ENCODE results near the gene MOV10.
A peak's percentile ranks its signal among the peaks of the same experiment; 100 is the strongest.

Gene MOV10

GRCh38 chr1:112716133-112716720 lies 41.8 kb downstream of the MOV10 start:
- peak overlapping the region; percentile 49; the same call in 1 of the 2 replicates for H3K9ac ChIP-seq (ENCODE audit: low read depth, low read length)
- no peaks in the 10 kb centered on the region; the same call in 1 of the 2 replicates for H4K20me1 ChIP-seq (ENCODE audit: insufficient read depth, low read length)
- no peaks in the 10 kb centered on the region for H3K9me3 ChIP-seq (ENCODE audit: insufficient read depth, low read length, severe bottlenecking)
- peak; percentile 68 for ATAC-seq (ENCODE audit: insufficient read depth, low read depth)
- no peak overlapping the region; the same call in 1 of the 2 replicates for H3K27ac ChIP-seq (ENCODE audit: low read length)
- H3K27me3 ChIP-seq (ENCODE audit: insufficient read depth, low read length, poor library complexity), result peaks cover 14% of the 10 kb centered on the region
- H3K4me3 ChIP-seq (ENCODE audit: low read depth in 1 of 2, low read length in 2 of 2), result peak overlapping the region; percentile 33 to 80; a peak in 3 of 4 replicates
- peak; percentile 86 for DNase-seq
- TF ChIP-seq EZH2 (IDR thresholded peaks at IDR 0.05; ENCODE audit: borderline replicate concordance, low read depth, low read length, severe bottlenecking), result no peak
- TF ChIP-seq, protein P1, sequence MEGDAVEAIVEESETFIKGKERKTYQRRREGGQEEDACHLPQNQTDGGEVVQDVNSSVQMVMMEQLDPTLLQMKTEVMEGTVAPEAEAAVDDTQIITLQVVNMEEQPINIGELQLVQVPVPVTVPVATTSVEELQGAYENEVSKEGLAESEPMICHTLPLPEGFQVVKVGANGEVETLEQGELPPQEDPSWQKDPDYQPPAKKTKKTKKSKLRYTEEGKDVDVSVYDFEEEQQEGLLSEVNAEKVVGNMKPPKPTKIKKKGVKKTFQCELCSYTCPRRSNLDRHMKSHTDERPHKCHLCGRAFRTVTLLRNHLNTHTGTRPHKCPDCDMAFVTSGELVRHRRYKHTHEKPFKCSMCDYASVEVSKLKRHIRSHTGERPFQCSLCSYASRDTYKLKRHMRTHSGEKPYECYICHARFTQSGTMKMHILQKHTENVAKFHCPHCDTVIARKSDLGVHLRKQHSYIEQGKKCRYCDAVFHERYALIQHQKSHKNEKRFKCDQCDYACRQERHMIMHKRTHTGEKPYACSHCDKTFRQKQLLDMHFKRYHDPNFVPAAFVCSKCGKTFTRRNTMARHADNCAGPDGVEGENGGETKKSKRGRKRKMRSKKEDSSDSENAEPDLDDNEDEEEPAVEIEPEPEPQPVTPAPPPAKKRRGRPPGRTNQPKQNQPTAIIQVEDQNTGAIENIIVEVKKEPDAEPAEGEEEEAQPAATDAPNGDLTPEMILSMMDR (IDR thresholded peaks at IDR 0.05; ENCODE audit: borderline replicate concordance, extremely low read depth, low read length, poor library complexity, severe bottlenecking), result peak; percentile 99
- peaks cover 29% of the 10 kb centered on the region for H3K4me1 ChIP-seq (ENCODE audit: insufficient read depth, low read length)
- H2AFZ ChIP-seq (ENCODE audit: low read depth, low read length), result peak overlapping the region; percentile 76
- no peaks in the 10 kb centered on the region for H3K36me3 ChIP-seq (ENCODE audit: insufficient read depth, low read length)
- H3K4me2 ChIP-seq (ENCODE audit: insufficient read depth, low read length), result peak overlapping the region; percentile 100
- H3K79me2 ChIP-seq (ENCODE audit: insufficient read depth, low read length), result no peaks in the 10 kb centered on the region

DNA sequence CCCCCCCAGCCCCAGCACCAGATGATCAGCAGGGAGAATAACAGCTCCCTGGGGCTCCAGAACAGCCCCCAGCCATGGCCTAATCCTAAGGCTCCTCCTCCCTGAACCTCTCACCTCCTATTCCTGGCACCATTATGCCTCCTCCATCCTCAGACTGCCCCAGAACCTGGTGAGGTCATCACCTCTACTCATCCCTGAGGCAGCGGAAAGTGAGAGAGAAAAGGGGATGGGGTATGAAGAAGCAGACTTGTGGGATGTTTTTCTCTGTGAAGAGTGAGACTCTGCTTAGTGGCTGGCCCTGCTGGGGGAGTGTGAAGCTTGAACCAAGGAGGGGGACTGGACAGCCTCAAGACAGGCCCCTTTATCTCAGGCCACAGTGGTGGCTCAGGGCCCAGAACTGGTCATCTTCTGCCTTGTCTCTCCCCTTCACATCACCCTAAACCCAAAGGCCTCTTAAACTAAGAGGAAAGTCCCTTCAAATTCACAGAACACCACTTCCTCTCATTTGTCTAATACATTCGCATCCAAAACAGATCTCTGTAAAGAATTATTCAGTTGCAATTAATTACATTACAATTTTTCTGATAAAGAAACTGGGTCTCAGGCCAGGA lies 42.9 kb downstream of the MOV10 start:
- H2AFZ ChIP-seq (ENCODE audit: low read depth, low read length), result no peak overlapping the region
- H3K79me2 ChIP-seq (ENCODE audit: insufficient read depth, low read length), result no peaks in the 10 kb centered on the region
- H3K36me3 ChIP-seq (ENCODE audit: insufficient read depth, low read length), result no peaks in the 10 kb centered on the region
- H3K9me3 ChIP-seq (ENCODE audit: insufficient read depth, low read length, severe bottlenecking), result no peaks in the 10 kb centered on the region
- ATAC-seq (ENCODE audit: insufficient read depth, low read depth) (no peak), DNase-seq (no peak)
- no peak overlapping the region for H3K4me3 ChIP-seq (ENCODE audit: low read depth in 1 of 2, low read length in 2 of 2)
- no peak for TF ChIP-seq EZH2 (IDR thresholded peaks at IDR 0.05; ENCODE audit: borderline replicate concordance, low read depth, low read length, severe bottlenecking)
- TF ChIP-seq, protein P1 (IDR thresholded peaks at IDR 0.05; ENCODE audit: borderline replicate concordance, extremely low read depth, low read length, poor library complexity, severe bottlenecking), result no peak
- peaks cover 29% of the 10 kb centered on the region for H3K4me1 ChIP-seq (ENCODE audit: insufficient read depth, low read length)
- no peaks in the 10 kb centered on the region; the same call in 1 of the 2 replicates for H4K20me1 ChIP-seq (ENCODE audit: insufficient read depth, low read length)
- H3K9ac ChIP-seq (ENCODE audit: low read depth, low read length), result no peak overlapping the region
- H3K4me2 ChIP-seq (ENCODE audit: insufficient read depth, low read length), result no peak overlapping the region
- no peak overlapping the region for H3K27ac ChIP-seq (ENCODE audit: low read length)
- H3K27me3 ChIP-seq (ENCODE audit: insufficient read depth, low read length, poor library complexity), result peaks cover 14% of the 10 kb centered on the region

- Histone ChIP-seq H3K9ac (ENCODE audit: low read depth, low read length) (peak overlapping the region; percentile 23; the same call in 1 of the 2 replicates), H3K27ac (ENCODE audit: low read length) (no peak overlapping the region), H3K4me3 (ENCODE audit: low read depth in 1 of 2, low read length in 2 of 2) (peak overlapping the region in 1 of 2 experiments; percentile 29; a peak in 1 of 4 replicates), H3K79me2 (ENCODE audit: insufficient read depth, low read length) (no peaks in the 10 kb centered on the region), H2AFZ (ENCODE audit: low read depth, low read length) (peak overlapping the region; percentile 70), H3K4me1 (ENCODE audit: insufficient read depth, low read length) (peaks cover 29% of the 10 kb centered on the region), H4K20me1 (ENCODE audit: insufficient read depth, low read length) (peaks cover 2% of the 10 kb centered on the region; the same call in 1 of the 2 replicates), H3K4me2 (ENCODE audit: insufficient read depth, low read length) (peak overlapping the region; percentile 61), H3K9me3 (ENCODE audit: insufficient read depth, low read length, severe bottlenecking) (no peaks in the 10 kb centered on the region), H3K36me3 (ENCODE audit: insufficient read depth, low read length) (no peaks in the 10 kb centered on the region), H3K27me3 (ENCODE audit: insufficient read depth, low read length, poor library complexity) (peaks cover 14% of the 10 kb centered on the region)
- DNase-seq (peak; percentile 80), ATAC-seq (ENCODE audit: insufficient read depth, low read depth) (peak; percentile 68)
- peak; percentile 70 for TF ChIP-seq EZH2 (IDR thresholded peaks at IDR 0.05; ENCODE audit: borderline replicate concordance, low read depth, low read length, severe bottlenecking)
- TF ChIP-seq, protein P1 (IDR thresholded peaks at IDR 0.05; ENCODE audit: borderline replicate concordance, extremely low read depth, low read length, poor library complexity, severe bottlenecking), result peak; percentile 97
These were observed 44.4 kb downstream of the MOV10 start for GRCh38 chr1:112718691-112719418.

Measured in DND-41 (cell line).